PC-3 (cell line): ENCODE measurements around the gene ZNF606. TPM values are rescaled to one million over a fixed set of nuclear protein-coding genes. Genes with fewer than 3 reads are reported as not detected.

Experiments used
- ATAC-seq: fragments of 200-7000 bp; cut with Tn5 transposase; 2 replicates; pipeline ENCODE4 v1.9.1; 2020; ENCODE audit warnings: mild to moderate bottlenecking, moderate library complexity
- BruUV-seq: library from RNA; stranded (reverse); fragments of 400-500 nt; replicated peaks from 2 replicates; lab custom pipeline; 2021; lab: Mats Ljungman, UMichigan
- CTCF ChIA-PET: fragments of 300-600 bp; sonication (Branson Sonifier 250); formaldehyde crosslinking; loops from one replicate; lab custom pipeline; 2022; ENCODE audit warnings: antibody characterized with exemption; lab: Charles Lee
- POLR2A ChIA-PET: fragments of 300-600 bp; sonication (Branson Sonifier 250); formaldehyde crosslinking; loops from one replicate; lab custom pipeline; 2022; ENCODE audit warnings: antibody characterized with exemption; ENCODE audit not compliant: unreplicated experiment; lab: Charles Lee
- DNase-seq: peaks from one replicate; pipeline ENCODE4 v3.0.0-alpha.2; 2015
- H2AFZ ChIP-seq: fragments of 300-600 bp; sonication (generic); 2 replicates; pipeline ENCODE4 v1.6.0; 2016; ENCODE audit warnings: antibody characterized with exemption, low read length
- H3F3A ChIP-seq: fragments of 300-600 bp; sonication (generic); one replicate; pipeline ENCODE4 v1.6.0; 2017; ENCODE audit warnings: antibody characterized with exemption, low read length, control low read depth, mild to moderate bottlenecking; ENCODE audit not compliant: unreplicated experiment
- H3K27ac ChIP-seq: fragments of 300-600 bp; sonication (generic); 2 replicates; pipeline ENCODE4 v1.5.1; 2016; ENCODE audit warnings: mild to moderate bottlenecking, low read length
- H3K27me3 ChIP-seq: fragments of 300-600 bp; sonication (generic); 2 replicates; pipeline ENCODE4 v1.6.1; 2016; ENCODE audit warnings: low read length, mixed read lengths
- H3K36me3 ChIP-seq: fragments of 300-600 bp; sonication (generic); 2 replicates; pipeline ENCODE4 v1.6.1; 2016; ENCODE audit warnings: low read depth, mixed run types, low read length, mixed read lengths
- H3K4me1 ChIP-seq: fragments of 300-600 bp; sonication (generic); 2 replicates; pipeline ENCODE4 v1.5.1; 2016; ENCODE audit warnings: low read length; ENCODE audit not compliant: insufficient read depth
- H3K4me2 ChIP-seq: fragments of 300-600 bp; sonication (generic); 2 replicates; pipeline ENCODE4 v1.6.0; 2016; ENCODE audit warnings: low read length
- H3K4me3 ChIP-seq: fragments of 300-600 bp; sonication (generic); 2 replicates; pipeline ENCODE4 v1.5.1; 2016; ENCODE audit warnings: mild to moderate bottlenecking, low read length, mixed read lengths
- H3K79me2 ChIP-seq: fragments of 300-600 bp; sonication (generic); 2 replicates; pipeline ENCODE4 v1.6.1; 2017; ENCODE audit warnings: low read length, mixed read lengths
- H3K9ac ChIP-seq: fragments of 300-600 bp; sonication (generic); 2 replicates; pipeline ENCODE4 v1.6.0; 2016; ENCODE audit warnings: mild to moderate bottlenecking, low read length
- H3K9me2 ChIP-seq: fragments of 300-600 bp; sonication (generic); replicated peaks from 2 replicates; pipeline ENCODE4 v1.6.1; 2016; ENCODE audit warnings: mixed run types, low read length, mixed read lengths
- H3K9me3 ChIP-seq: fragments of 300-600 bp; sonication (generic); 2 replicates; pipeline ENCODE4 v1.6.1; 2016; ENCODE audit warnings: low read length, mixed read lengths
- H4K20me1 ChIP-seq: fragments of 300-600 bp; sonication (generic); 2 replicates; pipeline ENCODE4 v1.6.1; 2016; ENCODE audit warnings: low read length, mixed read lengths
- CTCF ChIP-seq: fragments of 300-600 bp; sonication (generic); conservative IDR thresholded peaks from 2 replicates; pipeline ENCODE4 v1.5.1; 2017; ENCODE audit warnings: antibody characterized with exemption, low read depth, mild to moderate bottlenecking, low read length
- EZH2 ChIP-seq: fragments of 300-600 bp; sonication (generic); IDR thresholded peaks from one replicate; pipeline ENCODE4 v1.6.1; 2017; ENCODE audit warnings: antibody characterized with exemption, mild to moderate bottlenecking, low read length; ENCODE audit not compliant: unreplicated experiment
- EZH2phosphoT487 ChIP-seq: fragments of 300-600 bp; sonication (generic); IDR thresholded peaks from 2 replicates; pipeline ENCODE4 v1.6.1; 2018; ENCODE audit warnings: mild to moderate bottlenecking, antibody characterized with exemption, low read length, borderline replicate concordance
- intact Hi-C: fragments of 100-400 bp; cut with micrococcal nuclease; formaldehyde crosslinking; loops from 2 replicates; pipeline ENCODE4 v1.9.0; 2023
- total RNA-seq: library from RNA; depleted of rRNA; stranded (reverse); fragments of >200 nt; gene quantifications from 2 replicates; pipeline ENCODE4 v1.2.3, GENCODE V29; 2014

The ZNF606 gene
- total RNA-seq, 1 experiment from 2014 or later = 6.0 TPM

GRCh38 chr19:58037927-58038687 lies 35.5 kb upstream of the ZNF606 start:
- no peak overlapping the region for H3K9ac ChIP-seq
- ATAC-seq (no peak), DNase-seq (no peak)
- no TSS peak for BruUV-seq
- H3K9me2 ChIP-seq = no peaks in the 10 kb centered on the region
- no peaks in the 10 kb centered on the region for H3F3A ChIP-seq
- H3K4me3 ChIP-seq = no peak overlapping the region
- H2AFZ ChIP-seq = no peak overlapping the region
- POLR2A ChIA-PET = no interaction called here
- H3K4me1 ChIP-seq = no peaks in the 10 kb centered on the region
- no peak for TF ChIP-seq EZH2
- no peak for TF ChIP-seq CTCF
- TF ChIP-seq EZH2phosphoT487 = no peak
- H3K4me2 ChIP-seq = no peak overlapping the region
- intact Hi-C loops = no loop called here
- H3K27ac ChIP-seq = no peak overlapping the region
- peaks cover 35% of the 10 kb centered on the region for H3K9me3 ChIP-seq
- no peaks in the 10 kb centered on the region for H3K27me3 ChIP-seq
- H3K79me2 ChIP-seq = no peaks in the 10 kb centered on the region
- no peaks in the 10 kb centered on the region for H4K20me1 ChIP-seq
- CTCF ChIA-PET = no interaction called here
- H3K36me3 ChIP-seq = no peaks in the 10 kb centered on the region; the same call in 1 of the 2 replicates

- BruUV-seq = no TSS peak
- intact Hi-C loops = no loop called here
- peaks cover 32% of the 10 kb centered on the region for H3K9me3 ChIP-seq
These were observed 33.2 kb upstream of the ZNF606 start for GRCh38 chr19:58035863-58036262.

More at GRCh38 chr19:58035863-58036262, 33.2 kb upstream of the ZNF606 start:
- TF ChIP-seq CTCF (no peak), EZH2phosphoT487 (no peak), EZH2 (no peak)
- H3K4me1 ChIP-seq = no peaks in the 10 kb centered on the region
- POLR2A ChIA-PET = no interaction called here
- H3F3A ChIP-seq = no peaks in the 10 kb centered on the region
- H3K79me2 ChIP-seq = no peaks in the 10 kb centered on the region
- no peaks in the 10 kb centered on the region for H3K27me3 ChIP-seq
- CTCF ChIA-PET = no interaction called here
- DNase-seq (no peak), ATAC-seq (no peak)
- no peak overlapping the region for H2AFZ ChIP-seq
- H3K27ac ChIP-seq = no peak overlapping the region
- H3K4me2 ChIP-seq = no peak overlapping the region
- H3K9me2 ChIP-seq = no peaks in the 10 kb centered on the region
- H3K36me3 ChIP-seq = no peaks in the 10 kb centered on the region; the same call in 1 of the 2 replicates
- no peak overlapping the region for H3K9ac ChIP-seq
- no peaks in the 10 kb centered on the region for H4K20me1 ChIP-seq
- H3K4me3 ChIP-seq = no peak overlapping the region
